K562 (cell line): ENCODE measurements around the gene CACNA2D3. TPM values are rescaled to one million over a fixed set of nuclear protein-coding genes. Genes with fewer than 3 reads are reported as not detected.

ENCODE experiments used
- ATAC-seq: fragments of 200-7000 bp; cut with Tn5 transposase; 3 replicates; pipeline ENCODE4 v1.9.1; 2020; ENCODE audit warnings: moderate library complexity
- BruUV-seq: library from RNA; stranded (reverse); fragments of 400-500 nt; replicated peaks from 2 replicates; lab custom pipeline; 2021; lab: Mats Ljungman, UMichigan
- CTCF ChIA-PET: fragments of 300-600 bp; formaldehyde crosslinking; extraction: SDS; loops from one replicate; lab custom pipeline; 2021; ENCODE audit warnings: low intra/inter-chr PET ratio; lab: Yijun Ruan, JAX
- POLR2A ChIA-PET: fragments of 300-600, 350-650 bp; sonication (Branson Sonifier 250); formaldehyde crosslinking; extraction: SDS; loops from one replicate; lab custom pipeline; 2021; ENCODE audit warnings: antibody characterized with exemption, inconsistent platforms; lab: Yijun Ruan, JAX
- DNase-seq, 4 experiments: peaks; one replicate each; pipeline versions ENCODE4 v3.0.0 to v3.0.0-alpha.2; 2011 to 2018; ENCODE audit warnings: low spot score in 3 of 4, mixed read lengths in 3 of 4; ENCODE audit errors: extremely low read depth in 1 of 4
- FAIRE-seq: peaks from 2 replicates; lab custom pipeline; 2011; peaks lifted over from hg19 to GRCh38; lab: Jason Lieb, UNC
- H2AFZ ChIP-seq: 2 replicates; pipeline ENCODE4 v1.6.0; 2011; ENCODE audit warnings: low read depth, low read length, control low read depth, inconsistent platforms
- H3K27ac ChIP-seq: fragments of 200-600 bp; 3 replicates; pipeline ENCODE4 v1.8.0; 2011; ENCODE audit warnings: low read depth, mild to moderate bottlenecking, control low read depth, inconsistent platforms, low read length, moderate library complexity, mixed read lengths; ENCODE audit errors: extremely low read depth
- H3K27me3 ChIP-seq, 2 experiments: fragments of 300-600 bp in 1 of 2; 2 replicates in 1 of 2; 3 replicates in 1 of 2; pipeline versions ENCODE4 v1.6.0 to v1.8.0; 2011; ENCODE audit warnings: inconsistent platforms in 2 of 2, low read length in 2 of 2, mild to moderate bottlenecking in 1 of 2, mixed read lengths in 1 of 2, moderate library complexity in 1 of 2; ENCODE audit not compliant: control insufficient read depth in 2 of 2, insufficient read depth in 2 of 2
- H3K36me3 ChIP-seq: fragments of 300-600 bp; 3 replicates; pipeline ENCODE4 v1.8.0; 2011; ENCODE audit warnings: mild to moderate bottlenecking, low read length, inconsistent platforms; ENCODE audit not compliant: control insufficient read depth, insufficient read depth
- H3K4me1 ChIP-seq, 2 experiments: fragments of 200-600 bp in 1 of 2; replicated peaks in 1 of 2; 2 replicates in 1 of 2; 3 replicates in 1 of 2; pipeline versions ENCODE4 v1.5.1 to v1.8.0; 2011; ENCODE audit warnings: inconsistent platforms in 2 of 2, low read length in 2 of 2, mild to moderate bottlenecking in 1 of 2, mixed read lengths in 1 of 2, moderate library complexity in 1 of 2; ENCODE audit not compliant: control insufficient read depth in 2 of 2, insufficient read depth in 2 of 2
- H3K4me2 ChIP-seq: 2 replicates; pipeline ENCODE4 v1.6.1; 2011; ENCODE audit warnings: low read length, control low read depth, inconsistent platforms, mixed read lengths; ENCODE audit not compliant: insufficient read depth
- H3K4me3 ChIP-seq: fragments of 200-600 bp; sonication (generic), shearing (Covaris generic); 2 replicates; pipeline ENCODE4 v1.5.1; 2016; ENCODE audit warnings: control low read depth, inconsistent platforms
- H3K79me2 ChIP-seq: fragments of 200-600 bp; 3 replicates; pipeline ENCODE4 v1.8.0; 2011; ENCODE audit warnings: low read length, inconsistent platforms; ENCODE audit not compliant: control insufficient read depth, insufficient read depth
- H3K9ac ChIP-seq, 2 experiments: 2 replicates each; pipeline versions ENCODE4 v1.6.0 to v1.6.1; 2011; ENCODE audit warnings: low read depth in 2 of 2, low read length in 2 of 2, control low read depth in 1 of 2, inconsistent platforms in 1 of 2, mild to moderate bottlenecking in 1 of 2, mixed read lengths in 1 of 2; ENCODE audit not compliant: insufficient read depth in 1 of 2
- H3K9me1 ChIP-seq: one replicate; pipeline ENCODE4 v1.6.0; 2011; ENCODE audit warnings: inconsistent platforms, mild to moderate bottlenecking, low read length, moderate library complexity; ENCODE audit not compliant: control insufficient read depth, insufficient read depth
- H3K9me3 ChIP-seq: replicated peaks from 2 replicates; pipeline ENCODE4 v1.5.1; 2011; ENCODE audit warnings: low read depth, low read length, inconsistent platforms; ENCODE audit not compliant: control insufficient read depth, insufficient read depth
- H4K20me1 ChIP-seq: replicated peaks from 2 replicates; pipeline ENCODE4 v1.6.1; 2011; ENCODE audit warnings: low read length, inconsistent platforms, mixed read lengths; ENCODE audit not compliant: control insufficient read depth, insufficient read depth
- ARID4B ChIP-seq: sonication (generic); formaldehyde crosslinking; IDR thresholded peaks from 2 replicates; pipeline ENCODE4 v1.8.0; 2022; ENCODE audit warnings: mild to moderate bottlenecking, missing genetic modification reagents
- FOXJ3 ChIP-seq: sonication (generic); formaldehyde crosslinking; IDR thresholded peaks from 2 replicates; pipeline ENCODE4 v1.4.0; 2020; ENCODE audit warnings: mild to moderate bottlenecking, missing genetic modification reagents
- GTF2B ChIP-seq: IDR thresholded peaks from 2 replicates; pipeline ENCODE4 v1.6.1; 2011; ENCODE audit not compliant: insufficient read length; ENCODE audit errors: extremely low read depth
- HINFP ChIP-seq: fragments of 450-650 bp; conservative IDR thresholded peaks from 2 replicates; pipeline ENCODE4 v1.6.1; 2016; ENCODE audit warnings: missing genetic modification characterization, low read depth, mild to moderate bottlenecking, control low read depth, missing compliant biosample characterization
- SNIP1 ChIP-seq: fragments of 450-650 bp; IDR thresholded peaks from 2 replicates; pipeline ENCODE4 v1.7.1; 2017; ENCODE audit warnings: low read depth, mild to moderate bottlenecking
- SP1 ChIP-seq: sonication (generic); formaldehyde crosslinking; IDR thresholded peaks from 2 replicates; pipeline ENCODE4 v1.8.1; 2022; ENCODE audit warnings: mild to moderate bottlenecking, missing genetic modification reagents
- ZNF133 ChIP-seq: fragments of 250-450 bp; sonication (Bioruptor Pico); IDR thresholded peaks from 2 replicates; pipeline ENCODE4 v1.4.0; 2020; ENCODE audit warnings: mild to moderate bottlenecking
- ZNF134 ChIP-seq: fragments of 250-450 bp; sonication (Bioruptor Pico); conservative IDR thresholded peaks from 2 replicates; pipeline ENCODE4 v1.4.0; 2020
- WGBS: fragments of 100-300 bp; shearing (Covaris generic); methylation state at CpG from one replicate; pipeline ENCODE4 v1.1.6; 2016; ENCODE audit warnings: low coverage, mixed read lengths; ENCODE audit not compliant: insufficient coverage; ENCODE audit errors: missing lambda C conversion rate; 5-methylcytosine and 5-hydroxymethylcytosine counted together
- in situ Hi-C: fragments of 300-500 bp; cut with MboI; formaldehyde crosslinking; loops from 4 replicates; pipeline ENCODE4 v1.15.0; 2018; ENCODE audit warnings: inconsistent platforms, mixed read lengths
- intact Hi-C: fragments of 100-400 bp; cut with micrococcal nuclease; formaldehyde crosslinking; loops from 2 replicates; pipeline ENCODE4 v1.14.2; 2022
- polyA plus RNA-seq, 8 experiments: library from polyadenylated mRNA; depleted of rRNA in 4 of 8; stranded (reverse) in 5 of 8; unstranded in 3 of 8; fragments of >200 nt; fragmentation: Nextera tagmentation in 2 of 8; fragmentation: Illumina TruSeq in 1 of 8; extraction: Ambion mirVana in 2 of 8; extraction: Trizol in 1 of 8; gene quantifications; 2 replicates each; pipeline versions ENCODE4 v1.2.1 to v1.2.3, GENCODE V29; 2011 to 2014; ENCODE audit warnings: inconsistent platforms in 1 of 8, missing spikeins in 1 of 8
- total RNA-seq, 7 experiments: library from RNA; depleted of rRNA in 6 of 7; stranded (reverse); fragments of >200 nt in 6 of 7; fragmentation: Illumina TruSeq in 2 of 7; extraction: Trizol in 2 of 7; gene quantifications; 2 replicates each; pipeline versions ENCODE4 v1.2.1 to v1.2.3, GENCODE V29; 2011 to 2021; ENCODE audit warnings: low replicate concordance in 1 of 7
- TF ChIP-seq, protein P1 (sequence below): sonication (generic); formaldehyde crosslinking; IDR thresholded peaks from 2 replicates; pipeline ENCODE4 v1.8.1; 2023; ENCODE audit warnings: mild to moderate bottlenecking, missing genetic modification reagents, moderate library complexity

Gene CACNA2D3
- total and polyA plus RNA-seq, 9 of the 15 experiments (the other 6 are each of a cell fraction or from before 2014, with no cell fraction given) = 0.01 TPM; not detected in 8

DNA sequence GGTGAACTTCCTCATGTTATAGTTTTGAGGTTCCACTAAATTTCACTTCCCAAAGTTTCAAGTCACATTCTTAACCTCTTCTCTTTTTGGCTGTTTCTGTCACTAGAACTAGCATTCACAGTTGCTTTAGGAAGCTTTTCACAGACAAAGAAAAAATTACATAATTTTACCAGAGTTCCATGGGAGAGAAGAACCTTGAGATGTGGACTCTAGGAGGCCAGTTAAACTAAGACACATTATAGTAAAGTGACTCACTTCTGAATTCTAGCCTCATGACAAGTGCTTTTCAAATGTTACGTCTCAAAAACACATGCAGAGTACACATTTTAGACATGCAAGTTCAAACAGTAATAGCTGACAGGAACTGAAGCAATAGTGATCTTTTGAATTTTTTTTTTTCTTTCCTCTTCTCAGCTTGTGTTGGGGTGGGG lies 845.4 kb downstream of the CACNA2D3 start (continued):
- TF ChIP-seq, protein P1, sequence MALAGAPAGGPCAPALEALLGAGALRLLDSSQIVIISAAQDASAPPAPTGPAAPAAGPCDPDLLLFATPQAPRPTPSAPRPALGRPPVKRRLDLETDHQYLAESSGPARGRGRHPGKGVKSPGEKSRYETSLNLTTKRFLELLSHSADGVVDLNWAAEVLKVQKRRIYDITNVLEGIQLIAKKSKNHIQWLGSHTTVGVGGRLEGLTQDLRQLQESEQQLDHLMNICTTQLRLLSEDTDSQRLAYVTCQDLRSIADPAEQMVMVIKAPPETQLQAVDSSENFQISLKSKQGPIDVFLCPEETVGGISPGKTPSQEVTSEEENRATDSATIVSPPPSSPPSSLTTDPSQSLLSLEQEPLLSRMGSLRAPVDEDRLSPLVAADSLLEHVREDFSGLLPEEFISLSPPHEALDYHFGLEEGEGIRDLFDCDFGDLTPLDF = no peak
- TF ChIP-seq ZNF134 (CRISPR knock-in tag) (no peak), GTF2B (no peak), FOXJ3 (CRISPR knock-in tag) (no peak)
- TF ChIP-seq, all 486 proteins: peak for 0

DNA sequence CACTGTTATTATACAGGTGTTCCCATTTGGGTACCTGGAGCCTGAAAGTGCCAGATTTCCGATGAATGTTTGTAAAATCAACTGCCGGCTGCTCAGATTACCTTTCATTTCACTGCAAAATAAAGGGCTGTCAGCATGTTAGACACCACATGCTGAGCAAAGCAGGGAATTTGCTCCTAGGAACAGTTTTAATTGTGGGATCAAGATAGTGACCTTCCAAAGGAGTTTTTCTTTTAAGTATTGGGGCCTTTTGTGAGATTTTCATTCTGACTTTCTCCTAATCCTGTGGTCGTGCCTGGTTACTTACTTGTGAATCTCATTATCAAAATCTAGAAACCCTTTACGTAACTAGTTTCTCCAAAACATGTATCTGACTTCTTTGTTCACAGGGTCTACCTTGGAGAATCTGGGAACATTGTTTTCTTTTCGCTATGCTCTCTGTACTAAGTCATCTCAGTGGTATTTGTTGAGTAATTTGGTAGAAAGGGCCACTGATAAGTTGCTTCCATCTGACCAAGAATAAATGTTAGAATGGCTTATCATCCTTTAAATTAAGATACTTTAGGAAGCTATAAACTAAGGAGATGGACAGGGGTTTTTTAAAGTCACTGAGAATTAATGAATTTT lies 846.3 kb downstream of the CACNA2D3 start:
- BruUV-seq = no TSS peak
- DNase-seq (no peak), ATAC-seq (no peak), FAIRE-seq (no peak)
- POLR2A ChIA-PET = no interaction called here
- H3K4me2 ChIP-seq = no peak overlapping the region
- no peaks in the 10 kb centered on the region for H4K20me1 ChIP-seq
- no peaks in the 10 kb centered on the region for H3K27me3 ChIP-seq
- H3K9me1 ChIP-seq = no peaks in the 10 kb centered on the region
- no peaks in the 10 kb centered on the region for H3K9me3 ChIP-seq
- H3K36me3 ChIP-seq = no peaks in the 10 kb centered on the region
- in situ Hi-C loops = no loop called here
- WGBS = 16% methylated on average over 4 of the region's 5 CpGs
- H3K4me3 ChIP-seq = no peak overlapping the region
- H2AFZ ChIP-seq = no peak overlapping the region
- TF ChIP-seq ARID4B (CRISPR knock-in tag) (no peak), HINFP (tag) (no peak), ZNF133 (CRISPR knock-in tag) (no peak), SP1 (no peak), SNIP1 (no peak)
- TF ChIP-seq, protein P1 = no peak
- TF ChIP-seq, all 486 proteins: peak for 0
- Histone ChIP-seq H3K27ac (no peak overlapping the region), H3K4me1 (peaks cover 0 to 3% of the 10 kb centered on the region in 2 experiments; a peak in 3 of 5 replicates), H3K9ac (no peak overlapping the region), H3K79me2 (no peaks in the 10 kb centered on the region)
- CTCF ChIA-PET = no interaction called here
- intact Hi-C loops = no loop called here
